HEK293 (cell line): ENCODE measurements around the gene TTR.

ENCODE experiments used
- CTCF ChIA-PET: fragments of 350-600 bp; formaldehyde crosslinking; extraction: SDS; loops from one replicate; lab custom pipeline; 2021; ENCODE audit warnings: antibody characterized with exemption; lab: Yijun Ruan, JAX
- POLR2A ChIA-PET: fragments of 300-600 bp; formaldehyde crosslinking; extraction: SDS; loops from one replicate; lab custom pipeline; 2020; ENCODE audit warnings: antibody characterized with exemption, inconsistent platforms; lab: Yijun Ruan, JAX
- H3K27ac ChIP-seq: fragments of 200-500 bp; sonication (Bioruptor generic); 2 replicates; pipeline ENCODE4 v1.5.1; 2014; ENCODE audit warnings: low read depth, low read length, control low read depth, inconsistent platforms; ENCODE audit errors: extremely low read depth
- H3K36me3 ChIP-seq, 2 experiments: fragments of 200-500 bp in 1 of 2; sonication (Bioruptor generic) in 1 of 2; 1 replicate in 1 of 2; 2 replicates in 1 of 2; pipeline ENCODE4 v1.5.1; 2014 to 2017; ENCODE audit warnings: inconsistent platforms in 2 of 2, low read length in 2 of 2; ENCODE audit not compliant: control insufficient read depth in 2 of 2, insufficient read depth in 1 of 2
- H3K4me1 ChIP-seq: fragments of 200-500 bp; sonication (Bioruptor generic); 2 replicates; pipeline ENCODE4 v1.5.1; 2014; ENCODE audit warnings: mild to moderate bottlenecking, low read length, inconsistent platforms; ENCODE audit not compliant: control insufficient read depth, insufficient read depth
- H3K4me3 ChIP-seq: 2 replicates; pipeline ENCODE4 v1.5.1; 2011; ENCODE audit warnings: low read depth, mild to moderate bottlenecking, control low read depth, low read length, moderate library complexity
- H3K9me3 ChIP-seq: fragments of 200-500 bp; sonication (Bioruptor generic); 2 replicates; pipeline ENCODE4 v1.5.1; 2014; ENCODE audit warnings: low read depth, low read length, inconsistent platforms; ENCODE audit not compliant: control insufficient read depth, insufficient read depth
- SETDB1 ChIP-seq: IDR thresholded peaks from one replicate; pipeline ENCODE4 v1.6.1; 2017; ENCODE audit warnings: mild to moderate bottlenecking, low read length, moderate library complexity, mixed read lengths; ENCODE audit not compliant: insufficient read length
- ZBTB11 ChIP-seq: fragments of 450-650 bp; formaldehyde crosslinking; conservative IDR thresholded peaks from 2 replicates; pipeline ENCODE4 v1.5.1; 2016; ENCODE audit warnings: low read depth, missing biosample characterization, missing genetic modification characterization
- ZBTB21 ChIP-seq: fragments of 450-650 bp; formaldehyde crosslinking; IDR thresholded peaks from 2 replicates; pipeline ENCODE4 v1.5.1; 2017; ENCODE audit warnings: missing biosample characterization, missing genetic modification characterization
- ZNF19 ChIP-seq: fragments of 450-650 bp; formaldehyde crosslinking; IDR thresholded peaks from 2 replicates; pipeline ENCODE4; 2016; ENCODE audit warnings: missing biosample characterization, missing genetic modification characterization, low read depth
- ZNF280C ChIP-seq: fragments of 450-650 bp; formaldehyde crosslinking; IDR thresholded peaks from 2 replicates; pipeline ENCODE4 v1.5.1; 2016; ENCODE audit warnings: missing biosample characterization, missing genetic modification characterization
- ZNF280D ChIP-seq: fragments of 450-650 bp; formaldehyde crosslinking; IDR thresholded peaks from 2 replicates; pipeline ENCODE4 v1.5.1; 2016; ENCODE audit warnings: missing biosample characterization, missing genetic modification characterization
- ZNF350 ChIP-seq: fragments of 450-650 bp; formaldehyde crosslinking; IDR thresholded peaks from 2 replicates; pipeline ENCODE4 v1.5.0; 2017; ENCODE audit warnings: missing biosample characterization, mild to moderate bottlenecking, missing genetic modification characterization
- ZNF404 ChIP-seq: fragments of 450-650 bp; formaldehyde crosslinking; IDR thresholded peaks from 2 replicates; pipeline ENCODE4 v1.5.1; 2017; ENCODE audit warnings: missing biosample characterization, missing genetic modification characterization
- ZNF433 ChIP-seq: fragments of 450-650 bp; formaldehyde crosslinking; IDR thresholded peaks from 2 replicates; pipeline ENCODE4 v1.5.1; 2016; ENCODE audit warnings: missing biosample characterization, missing genetic modification characterization, low read depth
- ZNF624 ChIP-seq: fragments of 450-650 bp; formaldehyde crosslinking; IDR thresholded peaks from 2 replicates; pipeline ENCODE4 v1.5.1; 2017; ENCODE audit warnings: missing biosample characterization, missing genetic modification characterization
- ZNF837 ChIP-seq: fragments of 450-650 bp; formaldehyde crosslinking; IDR thresholded peaks from 2 replicates; pipeline ENCODE4 v1.5.1; 2016; ENCODE audit warnings: missing biosample characterization, missing genetic modification characterization
- ZSCAN4 ChIP-seq: fragments of 450-650 bp; formaldehyde crosslinking; IDR thresholded peaks from 2 replicates; pipeline ENCODE4 v1.5.1; 2017; ENCODE audit warnings: missing biosample characterization, missing genetic modification characterization

The TTR gene

GRCh38 chr18:31549416-31549815, 42.3 kb upstream of the TTR start:
- no peaks in the 10 kb centered on the region for H3K9me3 ChIP-seq
- ChIA-PET CTCF (interaction anchor here (0.8 to 1.6 kb wide), 3 partner anchors 14 to 428 kb away, joined by 3 to 5 read pairs (median 5); no protein-coding TSS in a partner anchor), POLR2A (interaction anchor here (0.6 kb wide), 1 partner anchor 178 kb away, joined by 6 read pairs; no protein-coding TSS in a partner anchor)
- TF ChIP-seq ZNF350 (tag by site-specific recombination) (no peak), ZNF837 (tag by site-specific recombination) (no peak), ZNF433 (tag by site-specific recombination) (no peak), ZNF624 (tag by site-specific recombination) (no peak), ZNF19 (no peak), ZNF280C (no peak), ZSCAN4 (tag by site-specific recombination) (no peak)
- peaks cover 0 to 28% of the 10 kb centered on the region in 2 experiments; a peak in 1 of 3 replicates for H3K36me3 ChIP-seq
- no peak overlapping the region for H3K27ac ChIP-seq
- H3K4me1 ChIP-seq = no peaks in the 10 kb centered on the region
- no peak overlapping the region for H3K4me3 ChIP-seq

DNA sequence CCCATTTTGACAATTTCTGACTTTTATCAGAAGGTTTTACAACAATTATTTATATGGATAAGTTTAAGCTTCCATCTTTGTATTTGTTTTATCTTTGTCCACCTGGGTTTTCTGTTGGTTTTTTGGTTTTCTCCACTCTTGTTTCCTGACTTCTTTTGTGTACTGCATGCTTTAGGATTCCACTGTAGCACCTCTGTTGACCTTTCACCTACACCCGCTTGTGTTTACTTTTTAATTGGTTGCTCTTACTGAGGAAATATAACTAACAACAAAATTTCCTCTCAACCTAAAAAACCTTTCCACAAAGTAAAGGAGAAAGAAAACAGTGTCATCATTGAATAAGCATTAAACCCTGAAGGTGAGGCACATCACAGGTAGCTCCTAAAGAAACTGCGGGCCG, 39.8 kb upstream of the TTR start:
- H3K4me3 ChIP-seq = no peak overlapping the region
- no peaks in the 10 kb centered on the region for H3K4me1 ChIP-seq
- POLR2A ChIA-PET = interaction anchor here (0.6 kb wide), 1 partner anchor 11 kb away, joined by 4 read pairs; no protein-coding TSS in a partner anchor
- CTCF ChIA-PET = interaction anchor here (0.7 to 4.7 kb wide), 5 partner anchors 8 to 268 kb away, joined by 3 to 35 read pairs (median 4); no protein-coding TSS in a partner anchor
- H3K36me3 ChIP-seq = peaks cover 0 to 4% of the 10 kb centered on the region in 2 experiments; a peak in 1 of 3 replicates
- TF ChIP-seq ZNF624 (tag by site-specific recombination) (no peak), ZNF280D (tag by site-specific recombination) (no peak), SETDB1 (no peak), ZBTB11 (tag by site-specific recombination) (no peak), ZNF404 (tag by site-specific recombination) (no peak), ZBTB21 (tag by site-specific recombination) (no peak)
- TF ChIP-seq, all 188 proteins: peak for 0
- Histone ChIP-seq H3K27ac (no peak overlapping the region), H3K9me3 (no peaks in the 10 kb centered on the region)
